AG04450 (cell line): ENCODE data around the gene CPT2. TPM values are rescaled to one million over a fixed set of nuclear protein-coding genes. Genes with fewer than 3 reads are reported as not detected.

Experiments used
- CTCF ChIA-PET: fragments of 300-600, 350-600 bp; formaldehyde crosslinking; extraction: SDS; loops from one replicate; lab custom pipeline; 2022; ENCODE audit warnings: antibody characterized with exemption, inconsistent platforms; lab: Charles Lee
- POLR2A ChIA-PET: fragments of 350-600 bp; formaldehyde crosslinking; extraction: SDS; loops from one replicate; lab custom pipeline; 2021; ENCODE audit warnings: antibody characterized with exemption, inconsistent platforms; lab: Yijun Ruan, JAX
- DNase-seq: peaks from one replicate; pipeline ENCODE4 v3.0.0-alpha.2; 2011; ENCODE audit warnings: low read depth, low spot score
- H3K27ac ChIP-seq: one replicate; pipeline ENCODE4 v1.5.1; 2012; ENCODE audit warnings: low read depth, low read length, control low read depth
- H3K27me3 ChIP-seq: one replicate; pipeline ENCODE4 v1.6.0; 2012; ENCODE audit warnings: low read length; ENCODE audit not compliant: control insufficient read depth, insufficient read depth
- H3K4me3 ChIP-seq: 2 replicates; pipeline ENCODE4 v1.5.1; 2011; ENCODE audit warnings: mild to moderate bottlenecking, low read depth, low read length, control low read depth
- H3K9me3 ChIP-seq: 2 replicates; pipeline ENCODE4 v1.5.1; 2012; ENCODE audit warnings: low read length; ENCODE audit not compliant: control insufficient read depth, insufficient read depth
- polyA plus RNA-seq: library from polyadenylated mRNA; depleted of rRNA; stranded (reverse); fragments of >200 nt; gene quantifications from 2 replicates; pipeline ENCODE4 v1.2.3, GENCODE V29; 2011
- TF ChIP-seq, protein P1 (sequence below): IDR thresholded peaks from 2 replicates; pipeline ENCODE4 v1.5.1; 2011; ENCODE audit warnings: low read depth, low read length, control low read depth, inconsistent platforms

CPT2 gene
- polyA plus RNA-seq, 1 experiment, result 17.6 TPM

GRCh38 chr1:53180226-53180625 lies 16.4 kb upstream of the CPT2 start:
- H3K27ac ChIP-seq, result peak overlapping the region; percentile 92
- H3K9me3 ChIP-seq, result no peaks in the 10 kb centered on the region
- no peak overlapping the region for H3K4me3 ChIP-seq
- H3K27me3 ChIP-seq, result no peaks in the 10 kb centered on the region
- TF ChIP-seq, protein P1, sequence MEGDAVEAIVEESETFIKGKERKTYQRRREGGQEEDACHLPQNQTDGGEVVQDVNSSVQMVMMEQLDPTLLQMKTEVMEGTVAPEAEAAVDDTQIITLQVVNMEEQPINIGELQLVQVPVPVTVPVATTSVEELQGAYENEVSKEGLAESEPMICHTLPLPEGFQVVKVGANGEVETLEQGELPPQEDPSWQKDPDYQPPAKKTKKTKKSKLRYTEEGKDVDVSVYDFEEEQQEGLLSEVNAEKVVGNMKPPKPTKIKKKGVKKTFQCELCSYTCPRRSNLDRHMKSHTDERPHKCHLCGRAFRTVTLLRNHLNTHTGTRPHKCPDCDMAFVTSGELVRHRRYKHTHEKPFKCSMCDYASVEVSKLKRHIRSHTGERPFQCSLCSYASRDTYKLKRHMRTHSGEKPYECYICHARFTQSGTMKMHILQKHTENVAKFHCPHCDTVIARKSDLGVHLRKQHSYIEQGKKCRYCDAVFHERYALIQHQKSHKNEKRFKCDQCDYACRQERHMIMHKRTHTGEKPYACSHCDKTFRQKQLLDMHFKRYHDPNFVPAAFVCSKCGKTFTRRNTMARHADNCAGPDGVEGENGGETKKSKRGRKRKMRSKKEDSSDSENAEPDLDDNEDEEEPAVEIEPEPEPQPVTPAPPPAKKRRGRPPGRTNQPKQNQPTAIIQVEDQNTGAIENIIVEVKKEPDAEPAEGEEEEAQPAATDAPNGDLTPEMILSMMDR, result no peak
- ChIA-PET CTCF (interaction anchor here (1.0 to 1.7 kb wide), 2 partner anchors 95 to 354 kb away, joined by 3 to 4 read pairs; no protein-coding TSS in a partner anchor), POLR2A (interaction anchor here (1.3 to 1.6 kb wide), 2 partner anchors 34 to 73 kb away, joined by 5 to 6 read pairs; no protein-coding TSS in a partner anchor)
- DNase-seq, result peak; percentile 76

GRCh38 chr1:53180951-53181350 lies 15.7 kb upstream of the CPT2 start:
- POLR2A ChIA-PET, result interaction anchor here (1.3 kb wide), 1 partner anchor 73 kb away, joined by 6 read pairs; no protein-coding TSS in a partner anchor
- Histone ChIP-seq H3K27me3 (no peaks in the 10 kb centered on the region), H3K27ac (peak overlapping the region; percentile 92), H3K9me3 (no peaks in the 10 kb centered on the region), H3K4me3 (no peak overlapping the region)
- CTCF ChIA-PET, result interaction anchor here (0.6 to 1.7 kb wide), 3 partner anchors 95 to 393 kb away, joined by 3 to 4 read pairs (median 3); no protein-coding TSS in a partner anchor
- no peak for DNase-seq
- TF ChIP-seq, protein P1, result no peak

DNA sequence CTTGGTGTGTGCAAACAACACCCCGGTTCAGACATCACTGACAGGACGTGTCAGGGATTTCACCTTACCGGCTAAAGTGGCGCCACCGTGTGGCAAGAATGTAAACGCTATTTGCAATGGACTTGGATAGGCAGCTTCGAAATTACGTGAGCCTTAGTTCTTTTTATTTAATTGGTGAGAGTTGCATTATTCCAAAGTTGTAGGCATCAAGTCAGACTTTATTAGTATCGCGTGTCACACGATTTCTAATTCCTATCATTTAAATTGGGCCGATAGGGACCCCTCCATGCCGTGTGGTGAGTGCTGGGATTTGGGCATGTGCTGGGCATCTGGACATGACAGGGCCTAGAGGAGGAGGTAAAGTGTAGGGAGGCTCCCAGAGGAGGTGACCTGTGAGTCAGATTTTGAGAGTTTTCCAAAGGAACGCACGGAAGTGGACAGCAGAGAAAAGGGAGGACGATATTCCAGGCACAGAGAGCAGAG lies 14.5 kb upstream of the CPT2 start:
- DNase-seq, result no peak
- ChIA-PET POLR2A (no interaction called here), CTCF (interaction anchor here (1.0 to 1.4 kb wide), 4 partner anchors 8 to 123 kb away, joined by 3 to 5 read pairs (median 3); no protein-coding TSS in a partner anchor)
- no peak overlapping the region for H3K4me3 ChIP-seq
- H3K27me3 ChIP-seq, result no peaks in the 10 kb centered on the region
- H3K27ac ChIP-seq, result peak overlapping the region; percentile 85
- H3K9me3 ChIP-seq, result no peaks in the 10 kb centered on the region
- TF ChIP-seq, protein P1, result peak; percentile 69

GRCh38 chr1:53182716-53183094 lies 13.9 kb upstream of the CPT2 start:
- Histone ChIP-seq H3K27ac (peak overlapping the region; percentile 85), H3K9me3 (no peaks in the 10 kb centered on the region), H3K27me3 (no peaks in the 10 kb centered on the region), H3K4me3 (no peak overlapping the region)
- TF ChIP-seq, protein P1, result no peak
- no peak for DNase-seq
- ChIA-PET CTCF (interaction anchor here (1.0 to 1.4 kb wide), 4 partner anchors 9 to 124 kb away, joined by 3 to 5 read pairs (median 3); no protein-coding TSS in a partner anchor), POLR2A (interaction anchor here (1.0 to 1.5 kb wide), 2 partner anchors 36 to 75 kb away, joined by 6 to 7 read pairs; no protein-coding TSS in a partner anchor)
